ENCODE data around the gene PHOSPHO2. TPM values are rescaled to one million over a fixed set of nuclear protein-coding genes. Genes with fewer than 3 reads are reported as not detected.
A peak's percentile ranks its signal among the peaks of the same experiment; 100 is the strongest.

The PHOSPHO2 gene
- total RNA-seq, 2 donors from 2014 or later, result 0.66 to 6.7 TPM

DNA sequence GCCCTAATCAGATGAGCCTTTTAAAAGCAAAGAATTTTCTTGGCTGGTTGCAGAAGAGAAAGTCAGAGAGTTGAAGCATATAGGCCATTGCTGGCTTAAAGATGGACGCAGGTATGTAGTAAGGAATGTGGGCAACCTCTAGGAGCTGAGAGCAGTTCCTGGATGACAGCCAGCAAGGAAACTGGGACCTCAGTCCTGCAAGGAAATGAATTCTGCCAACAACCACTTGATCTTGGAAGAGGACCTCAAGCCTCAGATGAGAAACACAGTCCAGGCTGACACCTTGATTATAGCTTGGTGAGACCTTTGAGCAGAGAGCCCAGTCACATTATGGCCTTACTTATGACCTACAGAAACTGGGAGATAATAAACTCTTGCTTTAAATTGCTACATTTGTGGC lies 15.7 kb downstream of the PHOSPHO2 start:
- Histone ChIP-seq H3K36me3 (replicated peaks in 1 of 2; ENCODE audit: insufficient read depth in 1 of 2, low read depth in 2 of 2) (no peaks in the 10 kb centered on the region), H3K4me1 (peaks cover 11% of the 10 kb centered on the region), H3K4me3 (no peak overlapping the region), H3K9me3 (no peaks in the 10 kb centered on the region), H3K27me3 (no peaks in the 10 kb centered on the region), H3K27ac (no peak overlapping the region)
- ATAC-seq, result no peak
- 77 to 89% methylated on average over 1 of the region's 1 CpG for WGBS, 2 donors
- intact Hi-C loops (cut with DNase I), result no loop called here
- peak in 1 of 4 donors; percentile 31 for DNase-seq
- TF ChIP-seq, protein P1, sequence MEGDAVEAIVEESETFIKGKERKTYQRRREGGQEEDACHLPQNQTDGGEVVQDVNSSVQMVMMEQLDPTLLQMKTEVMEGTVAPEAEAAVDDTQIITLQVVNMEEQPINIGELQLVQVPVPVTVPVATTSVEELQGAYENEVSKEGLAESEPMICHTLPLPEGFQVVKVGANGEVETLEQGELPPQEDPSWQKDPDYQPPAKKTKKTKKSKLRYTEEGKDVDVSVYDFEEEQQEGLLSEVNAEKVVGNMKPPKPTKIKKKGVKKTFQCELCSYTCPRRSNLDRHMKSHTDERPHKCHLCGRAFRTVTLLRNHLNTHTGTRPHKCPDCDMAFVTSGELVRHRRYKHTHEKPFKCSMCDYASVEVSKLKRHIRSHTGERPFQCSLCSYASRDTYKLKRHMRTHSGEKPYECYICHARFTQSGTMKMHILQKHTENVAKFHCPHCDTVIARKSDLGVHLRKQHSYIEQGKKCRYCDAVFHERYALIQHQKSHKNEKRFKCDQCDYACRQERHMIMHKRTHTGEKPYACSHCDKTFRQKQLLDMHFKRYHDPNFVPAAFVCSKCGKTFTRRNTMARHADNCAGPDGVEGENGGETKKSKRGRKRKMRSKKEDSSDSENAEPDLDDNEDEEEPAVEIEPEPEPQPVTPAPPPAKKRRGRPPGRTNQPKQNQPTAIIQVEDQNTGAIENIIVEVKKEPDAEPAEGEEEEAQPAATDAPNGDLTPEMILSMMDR (IDR thresholded peaks at IDR 0.05), result no peak
- no peak for TF ChIP-seq POLR2A (IDR thresholded peaks at IDR 0.05)

DNA sequence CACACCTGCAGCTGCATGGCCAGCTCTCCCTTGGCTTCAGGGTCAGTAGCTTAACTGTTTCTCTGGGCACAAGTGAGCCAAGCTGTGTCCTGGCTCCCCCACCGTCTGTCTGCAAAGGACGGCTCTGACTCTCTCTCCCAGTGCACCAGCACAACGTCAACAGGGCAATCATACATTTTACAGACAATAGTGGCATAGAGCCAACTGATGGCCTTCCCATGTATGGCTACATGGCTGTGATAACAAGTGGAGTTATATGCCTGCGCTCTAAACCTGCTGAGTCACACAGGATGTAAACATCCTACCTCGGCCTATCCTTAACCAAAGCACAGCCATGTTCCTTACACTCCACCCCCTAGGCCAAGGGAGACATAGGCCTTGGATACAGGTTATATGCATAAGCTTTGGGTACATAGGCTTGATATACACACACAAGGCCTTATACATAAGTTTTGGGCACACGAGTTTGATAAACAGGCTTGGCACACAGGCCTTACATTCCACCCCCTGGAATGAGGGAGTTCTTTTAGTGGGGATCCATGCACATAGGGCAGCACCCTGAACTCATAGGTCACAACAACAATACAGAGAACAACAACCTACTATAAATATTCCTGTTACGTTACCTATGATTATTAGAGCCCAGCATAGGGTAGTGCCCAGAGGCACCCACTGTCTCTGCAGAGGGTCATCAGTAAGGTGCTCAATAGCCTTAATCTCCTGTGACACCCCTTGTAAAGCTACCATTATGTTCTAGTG lies 17.7 kb downstream of the PHOSPHO2 start:
- no peak overlapping the region for H3K27ac ChIP-seq
- 70 to 74% methylated on average over 7 of the region's 7 CpGs for WGBS, 2 donors
- ATAC-seq (no peak), DNase-seq (no peak)
- H3K4me1 ChIP-seq, result peaks cover 18% of the 10 kb centered on the region
- no peaks in the 10 kb centered on the region for H3K9me3 ChIP-seq
- no peak for TF ChIP-seq POLR2A (IDR thresholded peaks at IDR 0.05)
- TF ChIP-seq, protein P1 (IDR thresholded peaks at IDR 0.05), result no peak
- no peaks in the 10 kb centered on the region for H3K36me3 ChIP-seq (replicated peaks in 1 of 2; ENCODE audit: insufficient read depth in 1 of 2, low read depth in 2 of 2)
- intact Hi-C loops (cut with DNase I), result no loop called here
- H3K4me3 ChIP-seq, result no peak overlapping the region
- no peaks in the 10 kb centered on the region for H3K27me3 ChIP-seq

DNA sequence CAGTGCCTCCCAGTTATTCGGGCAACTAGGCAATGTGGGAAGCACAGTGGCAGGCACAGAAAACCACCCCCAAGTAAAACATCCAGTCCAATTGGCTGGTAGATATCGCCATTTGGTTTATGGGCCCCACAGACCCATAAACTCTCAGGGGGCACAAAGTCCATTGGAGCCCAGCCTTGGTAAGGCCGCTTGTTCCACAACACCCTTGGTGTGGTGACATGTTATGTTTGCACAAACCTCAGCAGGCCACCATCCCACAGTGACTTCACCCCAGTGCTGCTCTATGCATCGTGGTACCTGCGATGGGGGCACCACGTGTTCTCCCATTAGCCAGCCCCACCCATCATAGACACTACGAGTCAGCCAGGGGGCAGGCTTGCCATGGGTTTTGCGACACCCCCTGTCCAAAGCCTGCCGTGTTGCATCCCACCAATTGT lies 18.5 kb downstream of the PHOSPHO2 start:
- ATAC-seq (no peak), DNase-seq (no peak)
- Histone ChIP-seq H3K9me3 (no peaks in the 10 kb centered on the region), H3K4me3 (no peak overlapping the region), H3K27ac (no peak overlapping the region), H3K36me3 (replicated peaks in 1 of 2; ENCODE audit: insufficient read depth in 1 of 2, low read depth in 2 of 2) (no peaks in the 10 kb centered on the region), H3K4me1 (peaks cover 24% of the 10 kb centered on the region), H3K27me3 (no peaks in the 10 kb centered on the region)
- WGBS, 2 donors, result 86 to 91% methylated on average over 7 to 9 of the region's 9 CpGs
- TF ChIP-seq, protein P1 (IDR thresholded peaks at IDR 0.05), result no peak
- intact Hi-C loops (cut with DNase I), result no loop called here

DNA sequence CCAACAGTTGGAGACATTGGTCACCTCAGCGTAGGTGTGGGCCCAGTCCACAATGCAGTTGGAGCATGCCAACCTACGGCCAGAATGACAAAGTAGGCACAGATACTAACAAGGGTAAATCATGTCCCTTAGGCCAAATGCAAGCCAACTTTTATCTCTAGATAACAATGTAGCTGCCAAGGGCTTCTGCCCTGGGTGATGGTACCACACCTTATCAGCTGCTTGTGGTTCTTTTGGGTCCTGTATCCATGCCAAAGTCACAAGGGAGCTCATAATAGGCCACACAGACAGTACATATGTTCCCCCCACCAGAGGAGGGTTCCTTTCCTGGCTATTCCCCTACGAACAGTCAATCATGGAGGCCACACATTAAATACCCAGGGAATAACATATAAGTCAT lies 19.1 kb downstream of the PHOSPHO2 start:
- no peak for TF ChIP-seq POLR2A (IDR thresholded peaks at IDR 0.05)
- TF ChIP-seq, protein P1 (IDR thresholded peaks at IDR 0.05), result no peak
- H3K9me3 ChIP-seq, result no peaks in the 10 kb centered on the region
- ATAC-seq (no peak), DNase-seq (no peak)
- H3K36me3 ChIP-seq (replicated peaks in 1 of 2; ENCODE audit: insufficient read depth in 1 of 2, low read depth in 2 of 2), result no peaks in the 10 kb centered on the region
- 87 to 94% methylated on average over 3 of the region's 3 CpGs for WGBS, 2 donors
- no peak overlapping the region for H3K4me3 ChIP-seq
- H3K27me3 ChIP-seq, result no peaks in the 10 kb centered on the region
- peaks cover 24% of the 10 kb centered on the region for H3K4me1 ChIP-seq
- H3K27ac ChIP-seq, result no peak overlapping the region
- intact Hi-C loops (cut with DNase I), result no loop called here

DNA sequence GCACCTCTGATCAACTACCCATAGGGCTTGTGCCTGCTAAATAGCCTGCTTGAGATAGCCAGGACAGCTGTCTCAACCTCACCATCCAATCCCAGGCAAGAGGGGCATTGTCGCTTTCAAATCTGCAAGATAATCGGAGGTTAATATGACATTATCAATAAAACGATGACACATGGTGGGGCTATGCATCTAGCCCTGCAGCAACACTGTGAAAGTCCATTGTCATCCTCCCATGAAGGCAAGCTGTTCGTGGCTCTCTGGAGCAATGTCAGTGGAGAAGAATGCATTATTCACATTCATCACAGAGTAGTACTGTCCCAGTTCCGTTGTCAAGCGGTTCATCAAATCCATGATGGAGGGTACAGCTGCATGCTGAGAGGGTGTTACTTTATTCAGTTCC lies 20.4 kb downstream of the PHOSPHO2 start:
- Histone ChIP-seq H3K4me3 (no peak overlapping the region), H3K9me3 (no peaks in the 10 kb centered on the region), H3K4me1 (peaks cover 24% of the 10 kb centered on the region), H3K27ac (no peak overlapping the region), H3K27me3 (no peaks in the 10 kb centered on the region), H3K36me3 (replicated peaks in 1 of 2; ENCODE audit: insufficient read depth in 1 of 2, low read depth in 2 of 2) (no peaks in the 10 kb centered on the region)
- 80 to 81% methylated on average over 6 of the region's 6 CpGs for WGBS, 2 donors
- TF ChIP-seq POLR2A (IDR thresholded peaks at IDR 0.05), result no peak
- TF ChIP-seq, protein P1 (IDR thresholded peaks at IDR 0.05), result no peak
- no peak for ATAC-seq
- no peak for DNase-seq
- intact Hi-C loops (cut with DNase I), result no loop called here
